GM23338 (cell line): ENCODE results near the gene EIF3B. TPM values are rescaled to one million over a fixed set of nuclear protein-coding genes. Genes with fewer than 3 reads are reported as not detected.

Experiments
- ATAC-seq: fragments of 200-7000 bp; cut with Tn5 transposase; 3 replicates; pipeline ENCODE4 v1.9.1; 2020
- DNase-seq: peaks from one replicate; pipeline ENCODE4 v3.0.0-alpha.2; 2015; ENCODE audit warnings: low spot score
- H2AFZ ChIP-seq: fragments of 200-600 bp; sonication (generic); 2 replicates; pipeline ENCODE4 v1.8.0; 2016; ENCODE audit warnings: antibody characterized with exemption, mild to moderate bottlenecking, moderate library complexity
- H3F3A ChIP-seq: fragments of 200-600 bp; sonication (generic); replicated peaks from 2 replicates; pipeline ENCODE4 v1.8.0; 2017; ENCODE audit warnings: antibody characterized with exemption, mixed run types, low read depth
- H3K27ac ChIP-seq: fragments of 200-600 bp; sonication (generic); 2 replicates; pipeline ENCODE4 v1.6.1; 2016; ENCODE audit warnings: low read depth
- H3K27me3 ChIP-seq: fragments of 200-600 bp; sonication (generic); 2 replicates; pipeline ENCODE4 v1.8.0; 2016; ENCODE audit warnings: mild to moderate bottlenecking, mixed run types, moderate library complexity; ENCODE audit not compliant: insufficient read depth
- H3K36me3 ChIP-seq: fragments of 200-600 bp; sonication (generic); 2 replicates; pipeline ENCODE4 v1.8.0; 2016; ENCODE audit warnings: mild to moderate bottlenecking; ENCODE audit not compliant: insufficient read depth
- H3K4me1 ChIP-seq: fragments of 200-600 bp; sonication (generic); 2 replicates; pipeline ENCODE4 v1.8.0; 2016; ENCODE audit warnings: mild to moderate bottlenecking, moderate library complexity; ENCODE audit not compliant: insufficient read depth
- H3K4me2 ChIP-seq: fragments of 200-600 bp; sonication (generic); 2 replicates; pipeline ENCODE4 v1.7.1; 2017; ENCODE audit warnings: mixed run types
- H3K4me3 ChIP-seq: fragments of 200-600 bp; sonication (generic); 2 replicates; pipeline ENCODE4 v1.6.1; 2016; ENCODE audit warnings: mixed run types
- H3K79me2 ChIP-seq: fragments of 200-600 bp; sonication (generic); replicated peaks from 2 replicates; pipeline ENCODE4 v1.8.0; 2017; ENCODE audit warnings: mild to moderate bottlenecking; ENCODE audit not compliant: insufficient read depth
- H3K9me2 ChIP-seq: fragments of 200-600 bp; sonication (generic); 2 replicates; pipeline ENCODE4 v1.8.0; 2017; ENCODE audit not compliant: insufficient read depth
- H4K20me1 ChIP-seq: fragments of 200-600 bp; sonication (generic); replicated peaks from 2 replicates; pipeline ENCODE4 v1.8.0; 2017; ENCODE audit warnings: mild to moderate bottlenecking; ENCODE audit not compliant: insufficient read depth
- H3K27ac Mint-ChIP-seq: 2 replicates; pipeline ENCODE4 v1.8.0; 2020; ENCODE audit warnings: inconsistent platforms, mild to moderate bottlenecking, moderate library complexity, mixed read lengths
- H3K27me3 Mint-ChIP-seq: 3 replicates; pipeline ENCODE4 v1.8.0; 2022; ENCODE audit warnings: low read depth, mild to moderate bottlenecking, moderate library complexity, mixed read lengths, inconsistent platforms; ENCODE audit not compliant: insufficient read depth, poor library complexity
- H3K36me3 Mint-ChIP-seq: 3 replicates; pipeline ENCODE4 v1.8.0; 2021; ENCODE audit warnings: low read depth, mild to moderate bottlenecking, inconsistent platforms, moderate library complexity, mixed read lengths
- H3K4me1 Mint-ChIP-seq: 3 replicates; pipeline ENCODE4 v1.8.0; 2020; ENCODE audit warnings: mild to moderate bottlenecking, inconsistent platforms, mixed read lengths
- H3K4me3 Mint-ChIP-seq: 3 replicates; pipeline ENCODE4 v1.8.0; 2021; ENCODE audit warnings: moderate library complexity, mild to moderate bottlenecking, inconsistent platforms, mixed read lengths
- H3K9me3 Mint-ChIP-seq: 3 replicates; pipeline ENCODE4 v1.8.0; 2020; ENCODE audit warnings: moderate library complexity, mild to moderate bottlenecking, inconsistent platforms, mixed read lengths
- CREB1 ChIP-seq: fragments of 250-450 bp; sonication (Bioruptor Pico); IDR thresholded peaks from 2 replicates; pipeline ENCODE4 v1.5.0; 2020; ENCODE audit warnings: low read depth, mild to moderate bottlenecking, moderate library complexity
- EZH2 ChIP-seq: fragments of 200-600 bp; sonication (generic); IDR thresholded peaks from one replicate; pipeline ENCODE4 v1.8.0; 2017; ENCODE audit warnings: antibody characterized with exemption, mild to moderate bottlenecking, low read depth; ENCODE audit not compliant: unreplicated experiment
- EZH2phosphoT487 ChIP-seq: fragments of 200-600 bp; sonication (generic); IDR thresholded peaks from one replicate; pipeline ENCODE4 v1.8.1; 2018; ENCODE audit warnings: antibody characterized with exemption; ENCODE audit not compliant: unreplicated experiment
- JUNB ChIP-seq: IDR thresholded peaks from one replicate; pipeline ENCODE4 v1.6.1; 2016; ENCODE audit warnings: antibody characterized with exemption; ENCODE audit not compliant: unreplicated experiment
- POLR2AphosphoS5 ChIP-seq: IDR thresholded peaks from 2 replicates; pipeline ENCODE4 v1.6.1; 2016; ENCODE audit warnings: antibody characterized with exemption, low read depth
- ZNF114 ChIP-seq: fragments of 250-450 bp; sonication (Bioruptor Pico); IDR thresholded peaks from 2 replicates; pipeline ENCODE4 v1.5.0; 2020; ENCODE audit warnings: mild to moderate bottlenecking, moderate library complexity
- ZNF331 ChIP-seq: fragments of 250-450 bp; sonication (Bioruptor Pico); IDR thresholded peaks from 2 replicates; pipeline ENCODE4 v1.5.0; 2020; ENCODE audit warnings: low read depth, mild to moderate bottlenecking, moderate library complexity
- polyA plus RNA-seq: library from polyadenylated mRNA; unstranded; fragments of >200 nt; fragmentation: Nextera tagmentation; extraction: Ambion mirVana; gene quantifications from 2 replicates; pipeline ENCODE4 v1.2.1, GENCODE V29; 2016
- total RNA-seq: library from RNA; depleted of rRNA; stranded (reverse); fragments of >200 nt; shearing (Covaris generic); gene quantifications from 2 replicates; pipeline ENCODE4 v1.2.3, GENCODE V29; 2014
- TF ChIP-seq, protein P1 (sequence below): fragments of 250-450 bp; sonication (Bioruptor Pico); IDR thresholded peaks from 2 replicates; pipeline ENCODE4 v1.5.0; 2020; ENCODE audit warnings: mild to moderate bottlenecking, moderate library complexity
- TF ChIP-seq, protein P2 (sequence below), 2 experiments: fragments of 200-600 bp in 1 of 2; sonication (generic) in 1 of 2; conservative IDR thresholded peaks; 2 replicates each; pipeline versions ENCODE4 v1.5.1 to v1.6.1; 2016 to 2017; ENCODE audit warnings: antibody characterized with exemption in 2 of 2, low read depth in 2 of 2, mild to moderate bottlenecking in 2 of 2, moderate library complexity in 1 of 2
- TF ChIP-seq, protein P3 (sequence below): IDR thresholded peaks from one replicate; pipeline ENCODE4 v1.6.1; 2018; ENCODE audit warnings: antibody characterized with exemption; ENCODE audit not compliant: unreplicated experiment

Gene EIF3B
- total and polyA plus RNA-seq, 2 experiments from 2014 or later: 106 to 355 TPM

DNA sequence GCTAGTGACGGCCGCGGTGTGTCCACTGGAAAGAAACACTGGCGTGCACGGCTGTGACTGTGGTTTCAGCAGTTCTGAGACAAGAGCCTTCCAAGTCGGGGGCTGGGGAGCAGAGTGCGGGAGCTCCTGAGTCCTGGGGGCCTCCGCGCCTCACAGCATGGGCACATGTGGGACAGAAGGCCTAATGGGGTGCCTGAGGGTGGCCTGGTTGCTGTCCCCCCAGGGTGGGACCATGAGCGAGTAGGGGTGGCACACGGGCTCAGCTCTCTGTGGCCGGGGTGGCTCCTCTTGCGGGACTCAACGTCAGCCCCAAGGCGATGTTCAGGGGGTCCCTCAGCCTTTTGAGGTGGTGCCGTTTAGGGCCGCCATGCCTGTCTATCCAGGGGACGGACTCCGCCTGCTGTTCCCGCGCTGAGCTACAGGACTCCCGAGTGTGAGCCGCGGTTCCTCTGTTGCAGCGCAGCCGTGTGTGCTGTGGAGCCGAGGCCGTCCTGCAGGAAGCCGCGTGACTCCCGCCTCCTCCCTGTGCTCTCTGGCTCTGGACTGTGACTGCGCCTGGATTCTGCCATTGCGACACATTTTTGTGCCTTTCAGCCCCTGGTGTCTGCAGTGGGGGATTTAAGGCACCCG lies 25.3 kb downstream of the EIF3B start (continued):
- TF ChIP-seq, protein P1, sequence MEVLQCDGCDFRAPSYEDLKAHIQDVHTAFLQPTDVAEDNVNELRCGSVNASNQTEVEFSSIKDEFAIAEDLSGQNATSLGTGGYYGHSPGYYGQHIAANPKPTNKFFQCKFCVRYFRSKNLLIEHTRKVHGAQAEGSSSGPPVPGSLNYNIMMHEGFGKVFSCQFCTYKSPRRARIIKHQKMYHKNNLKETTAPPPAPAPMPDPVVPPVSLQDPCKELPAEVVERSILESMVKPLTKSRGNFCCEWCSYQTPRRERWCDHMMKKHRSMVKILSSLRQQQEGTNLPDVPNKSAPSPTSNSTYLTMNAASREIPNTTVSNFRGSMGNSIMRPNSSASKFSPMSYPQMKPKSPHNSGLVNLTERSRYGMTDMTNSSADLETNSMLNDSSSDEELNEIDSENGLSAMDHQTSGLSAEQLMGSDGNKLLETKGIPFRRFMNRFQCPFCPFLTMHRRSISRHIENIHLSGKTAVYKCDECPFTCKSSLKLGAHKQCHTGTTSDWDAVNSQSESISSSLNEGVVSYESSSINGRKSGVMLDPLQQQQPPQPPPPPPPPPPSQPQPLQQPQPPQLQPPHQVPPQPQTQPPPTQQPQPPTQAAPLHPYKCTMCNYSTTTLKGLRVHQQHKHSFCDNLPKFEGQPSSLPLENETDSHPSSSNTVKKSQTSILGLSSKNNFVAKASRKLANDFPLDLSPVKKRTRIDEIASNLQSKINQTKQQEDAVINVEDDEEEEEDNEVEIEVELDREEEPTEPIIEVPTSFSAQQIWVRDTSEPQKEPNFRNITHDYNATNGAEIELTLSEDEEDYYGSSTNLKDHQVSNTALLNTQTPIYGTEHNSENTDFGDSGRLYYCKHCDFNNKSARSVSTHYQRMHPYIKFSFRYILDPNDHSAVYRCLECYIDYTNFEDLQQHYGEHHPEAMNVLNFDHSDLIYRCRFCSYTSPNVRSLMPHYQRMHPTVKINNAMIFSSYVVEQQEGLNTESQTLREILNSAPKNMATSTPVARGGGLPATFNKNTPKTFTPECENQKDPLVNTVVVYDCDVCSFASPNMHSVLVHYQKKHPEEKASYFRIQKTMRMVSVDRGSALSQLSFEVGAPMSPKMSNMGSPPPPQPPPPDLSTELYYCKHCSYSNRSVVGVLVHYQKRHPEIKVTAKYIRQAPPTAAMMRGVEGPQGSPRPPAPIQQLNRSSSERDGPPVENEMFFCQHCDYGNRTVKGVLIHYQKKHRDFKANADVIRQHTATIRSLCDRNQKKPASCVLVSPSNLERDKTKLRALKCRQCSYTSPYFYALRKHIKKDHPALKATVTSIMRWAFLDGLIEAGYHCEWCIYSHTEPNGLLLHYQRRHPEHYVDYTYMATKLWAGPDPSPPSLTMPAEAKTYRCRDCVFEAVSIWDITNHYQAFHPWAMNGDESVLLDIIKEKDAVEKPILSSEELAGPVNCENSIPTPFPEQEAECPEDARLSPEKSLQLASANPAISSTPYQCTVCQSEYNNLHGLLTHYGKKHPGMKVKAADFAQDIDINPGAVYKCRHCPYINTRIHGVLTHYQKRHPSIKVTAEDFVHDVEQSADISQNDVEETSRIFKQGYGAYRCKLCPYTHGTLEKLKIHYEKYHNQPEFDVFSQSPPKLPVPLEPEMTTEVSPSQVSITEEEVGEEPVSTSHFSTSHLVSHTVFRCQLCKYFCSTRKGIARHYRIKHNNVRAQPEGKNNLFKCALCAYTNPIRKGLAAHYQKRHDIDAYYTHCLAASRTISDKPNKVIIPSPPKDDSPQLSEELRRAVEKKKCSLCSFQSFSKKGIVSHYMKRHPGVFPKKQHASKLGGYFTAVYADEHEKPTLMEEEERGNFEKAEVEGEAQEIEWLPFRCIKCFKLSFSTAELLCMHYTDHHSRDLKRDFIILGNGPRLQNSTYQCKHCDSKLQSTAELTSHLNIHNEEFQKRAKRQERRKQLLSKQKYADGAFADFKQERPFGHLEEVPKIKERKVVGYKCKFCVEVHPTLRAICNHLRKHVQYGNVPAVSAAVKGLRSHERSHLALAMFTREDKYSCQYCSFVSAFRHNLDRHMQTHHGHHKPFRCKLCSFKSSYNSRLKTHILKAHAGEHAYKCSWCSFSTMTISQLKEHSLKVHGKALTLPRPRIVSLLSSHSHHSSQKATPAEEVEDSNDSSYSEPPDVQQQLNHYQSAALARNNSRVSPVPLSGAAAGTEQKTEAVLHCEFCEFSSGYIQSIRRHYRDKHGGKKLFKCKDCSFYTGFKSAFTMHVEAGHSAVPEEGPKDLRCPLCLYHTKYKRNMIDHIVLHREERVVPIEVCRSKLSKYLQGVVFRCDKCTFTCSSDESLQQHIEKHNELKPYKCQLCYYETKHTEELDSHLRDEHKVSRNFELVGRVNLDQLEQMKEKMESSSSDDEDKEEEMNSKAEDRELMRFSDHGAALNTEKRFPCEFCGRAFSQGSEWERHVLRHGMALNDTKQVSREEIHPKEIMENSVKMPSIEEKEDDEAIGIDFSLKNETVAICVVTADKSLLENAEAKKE: no peak
- TF ChIP-seq, protein P2, sequence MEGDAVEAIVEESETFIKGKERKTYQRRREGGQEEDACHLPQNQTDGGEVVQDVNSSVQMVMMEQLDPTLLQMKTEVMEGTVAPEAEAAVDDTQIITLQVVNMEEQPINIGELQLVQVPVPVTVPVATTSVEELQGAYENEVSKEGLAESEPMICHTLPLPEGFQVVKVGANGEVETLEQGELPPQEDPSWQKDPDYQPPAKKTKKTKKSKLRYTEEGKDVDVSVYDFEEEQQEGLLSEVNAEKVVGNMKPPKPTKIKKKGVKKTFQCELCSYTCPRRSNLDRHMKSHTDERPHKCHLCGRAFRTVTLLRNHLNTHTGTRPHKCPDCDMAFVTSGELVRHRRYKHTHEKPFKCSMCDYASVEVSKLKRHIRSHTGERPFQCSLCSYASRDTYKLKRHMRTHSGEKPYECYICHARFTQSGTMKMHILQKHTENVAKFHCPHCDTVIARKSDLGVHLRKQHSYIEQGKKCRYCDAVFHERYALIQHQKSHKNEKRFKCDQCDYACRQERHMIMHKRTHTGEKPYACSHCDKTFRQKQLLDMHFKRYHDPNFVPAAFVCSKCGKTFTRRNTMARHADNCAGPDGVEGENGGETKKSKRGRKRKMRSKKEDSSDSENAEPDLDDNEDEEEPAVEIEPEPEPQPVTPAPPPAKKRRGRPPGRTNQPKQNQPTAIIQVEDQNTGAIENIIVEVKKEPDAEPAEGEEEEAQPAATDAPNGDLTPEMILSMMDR (conservative IDR thresholded peaks at IDR 0.05; ENCODE audit: low read depth in 2 of 2): no peak
- TF ChIP-seq EZH2phosphoT487 (no peak), EZH2 (no peak), POLR2AphosphoS5 (no peak), JUNB (no peak), CREB1 (no peak), ZNF114 (CRISPR knock-in tag) (no peak)

DNA sequence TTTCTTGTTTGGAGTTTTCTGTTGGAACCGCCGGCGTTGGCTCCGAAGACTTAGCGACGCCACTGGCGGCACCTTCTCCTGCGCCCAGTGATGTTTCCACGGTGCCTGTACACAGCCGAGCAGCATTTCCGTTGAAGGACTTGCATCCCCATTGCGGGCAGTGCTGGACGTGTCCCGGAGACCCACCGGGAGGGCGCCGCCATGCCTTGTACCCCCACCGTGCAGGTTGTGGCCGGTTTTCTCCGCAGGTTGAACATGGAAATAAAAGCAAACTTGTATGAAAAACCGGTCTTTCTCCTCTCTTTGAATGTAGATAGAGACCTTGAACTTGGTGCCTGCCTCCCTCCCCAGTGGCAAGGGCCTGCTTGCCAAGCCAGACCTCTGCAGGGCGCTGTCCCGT lies 25.8 kb downstream of the EIF3B start:
- no peak for DNase-seq
- H3K36me3 ChIP-seq: peaks cover 35% of the 10 kb centered on the region
- H3K4me3 ChIP-seq: no peak overlapping the region
- H3K79me2 ChIP-seq: peaks cover 21% of the 10 kb centered on the region
- Mint-ChIP-seq H3K36me3 (peaks cover 61% of the 10 kb centered on the region), H3K4me1 (peaks cover 3% of the 10 kb centered on the region; the same call in 2 of the 3 replicates), H3K9me3 (no peaks in the 10 kb centered on the region), H3K27me3 (peaks cover 31% of the 10 kb centered on the region), H3K27ac (no peak overlapping the region), H3K4me3 (no peak overlapping the region)
- H2AFZ ChIP-seq: no peak overlapping the region
- no peak for ATAC-seq
- H3K4me1 ChIP-seq: no peaks in the 10 kb centered on the region
- peaks cover 24% of the 10 kb centered on the region for H4K20me1 ChIP-seq
- no peaks in the 10 kb centered on the region for H3K27me3 ChIP-seq
- no peak overlapping the region for H3K4me2 ChIP-seq
- H3F3A ChIP-seq: peaks cover 22% of the 10 kb centered on the region
- H3K27ac ChIP-seq: no peak overlapping the region
- H3K9me2 ChIP-seq: no peaks in the 10 kb centered on the region
- TF ChIP-seq CREB1 (no peak), ZNF331 (CRISPR knock-in tag) (no peak), EZH2 (no peak), POLR2AphosphoS5 (no peak), ZNF114 (CRISPR knock-in tag) (no peak), EZH2phosphoT487 (no peak)
- TF ChIP-seq, protein P2 (conservative IDR thresholded peaks at IDR 0.05; ENCODE audit: low read depth in 2 of 2): no peak
- TF ChIP-seq, protein P3, sequence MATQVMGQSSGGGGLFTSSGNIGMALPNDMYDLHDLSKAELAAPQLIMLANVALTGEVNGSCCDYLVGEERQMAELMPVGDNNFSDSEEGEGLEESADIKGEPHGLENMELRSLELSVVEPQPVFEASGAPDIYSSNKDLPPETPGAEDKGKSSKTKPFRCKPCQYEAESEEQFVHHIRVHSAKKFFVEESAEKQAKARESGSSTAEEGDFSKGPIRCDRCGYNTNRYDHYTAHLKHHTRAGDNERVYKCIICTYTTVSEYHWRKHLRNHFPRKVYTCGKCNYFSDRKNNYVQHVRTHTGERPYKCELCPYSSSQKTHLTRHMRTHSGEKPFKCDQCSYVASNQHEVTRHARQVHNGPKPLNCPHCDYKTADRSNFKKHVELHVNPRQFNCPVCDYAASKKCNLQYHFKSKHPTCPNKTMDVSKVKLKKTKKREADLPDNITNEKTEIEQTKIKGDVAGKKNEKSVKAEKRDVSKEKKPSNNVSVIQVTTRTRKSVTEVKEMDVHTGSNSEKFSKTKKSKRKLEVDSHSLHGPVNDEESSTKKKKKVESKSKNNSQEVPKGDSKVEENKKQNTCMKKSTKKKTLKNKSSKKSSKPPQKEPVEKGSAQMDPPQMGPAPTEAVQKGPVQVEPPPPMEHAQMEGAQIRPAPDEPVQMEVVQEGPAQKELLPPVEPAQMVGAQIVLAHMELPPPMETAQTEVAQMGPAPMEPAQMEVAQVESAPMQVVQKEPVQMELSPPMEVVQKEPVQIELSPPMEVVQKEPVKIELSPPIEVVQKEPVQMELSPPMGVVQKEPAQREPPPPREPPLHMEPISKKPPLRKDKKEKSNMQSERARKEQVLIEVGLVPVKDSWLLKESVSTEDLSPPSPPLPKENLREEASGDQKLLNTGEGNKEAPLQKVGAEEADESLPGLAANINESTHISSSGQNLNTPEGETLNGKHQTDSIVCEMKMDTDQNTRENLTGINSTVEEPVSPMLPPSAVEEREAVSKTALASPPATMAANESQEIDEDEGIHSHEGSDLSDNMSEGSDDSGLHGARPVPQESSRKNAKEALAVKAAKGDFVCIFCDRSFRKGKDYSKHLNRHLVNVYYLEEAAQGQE: no peak
